Bronchial epithelial cell (primary cell): Measurements from ENCODE around the gene RPL13. TPM values are rescaled to one million over a fixed set of nuclear protein-coding genes. Genes with fewer than 3 reads are reported as not detected.

Experiments used
- DNase-seq: peaks from one replicate; pipeline ENCODE4 v3.0.0-alpha.2; 2010; ENCODE audit warnings: low read depth
- FAIRE-seq: peaks from 2 replicates; lab custom pipeline; 2011; peaks lifted over from hg19 to GRCh38; lab: Jason Lieb, UNC
- H3K27me3 ChIP-seq: 2 replicates; pipeline ENCODE4 v1.5.1; 2011; ENCODE audit warnings: low read length; ENCODE audit not compliant: control insufficient read depth, insufficient read depth
- H3K36me3 ChIP-seq: 2 replicates; pipeline ENCODE4 v1.5.1; 2011; ENCODE audit warnings: low read length; ENCODE audit not compliant: control insufficient read depth, insufficient read depth
- H3K4me3 ChIP-seq: 2 replicates; pipeline ENCODE4 v1.5.1; 2011; ENCODE audit warnings: mild to moderate bottlenecking, low read depth, low read length, control low read depth
- CTCF ChIP-seq: IDR thresholded peaks from 2 replicates; pipeline ENCODE4 v1.5.1; 2011; ENCODE audit warnings: mild to moderate bottlenecking, moderate library complexity, low read length, control low read depth, inconsistent platforms; ENCODE audit not compliant: insufficient read depth, severe bottlenecking
- total RNA-seq: library from RNA; depleted of rRNA; stranded (reverse); fragments of >200 nt; gene quantifications from 2 replicates; pipeline ENCODE4 v1.2.1, GENCODE V29; 2014

The RPL13 gene
- total RNA-seq, 1 donor from 2014 or later, result 4,913 TPM

DNA sequence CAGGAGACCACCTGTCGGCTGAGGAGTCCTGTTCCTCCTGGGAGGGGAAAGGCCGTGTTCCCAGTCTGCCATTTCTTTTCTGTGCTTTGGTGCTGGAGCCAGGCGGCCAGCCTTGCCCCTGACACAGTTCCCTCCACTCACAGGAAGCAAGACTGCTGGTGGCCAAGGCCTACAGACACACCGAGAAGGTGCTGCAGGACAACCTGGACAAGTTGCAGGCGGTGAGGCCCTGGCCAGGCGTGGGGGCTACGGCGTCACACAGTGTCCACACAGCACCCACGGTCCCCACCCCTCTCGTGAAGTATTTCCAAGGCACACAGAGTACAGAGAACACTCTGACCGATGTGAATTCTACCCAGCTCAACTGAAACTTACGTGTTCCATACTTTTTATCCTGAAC, 6.1 kb upstream of the RPL13 start:
- no peak for TF ChIP-seq CTCF
- H3K27me3 ChIP-seq, result no peaks in the 10 kb centered on the region
- FAIRE-seq, result peak; percentile 40
- peaks cover 14% of the 10 kb centered on the region for H3K36me3 ChIP-seq
- no peak for DNase-seq
- H3K4me3 ChIP-seq, result no peak overlapping the region

GRCh38 chr16:89555265-89555664, 5.2 kb upstream of the RPL13 start:
- DNase-seq (no peak), FAIRE-seq (no peak)
- Histone ChIP-seq H3K27me3 (no peaks in the 10 kb centered on the region), H3K36me3 (peaks cover 12% of the 10 kb centered on the region), H3K4me3 (no peak overlapping the region)
- TF ChIP-seq CTCF, result no peak

GRCh38 chr16:89555780-89556179, 4.7 kb upstream of the RPL13 start:
- TF ChIP-seq CTCF, result no peak
- no peak for DNase-seq
- Histone ChIP-seq H3K27me3 (no peaks in the 10 kb centered on the region), H3K36me3 (peaks cover 11% of the 10 kb centered on the region), H3K4me3 (no peak overlapping the region)
- FAIRE-seq, result no peak

DNA sequence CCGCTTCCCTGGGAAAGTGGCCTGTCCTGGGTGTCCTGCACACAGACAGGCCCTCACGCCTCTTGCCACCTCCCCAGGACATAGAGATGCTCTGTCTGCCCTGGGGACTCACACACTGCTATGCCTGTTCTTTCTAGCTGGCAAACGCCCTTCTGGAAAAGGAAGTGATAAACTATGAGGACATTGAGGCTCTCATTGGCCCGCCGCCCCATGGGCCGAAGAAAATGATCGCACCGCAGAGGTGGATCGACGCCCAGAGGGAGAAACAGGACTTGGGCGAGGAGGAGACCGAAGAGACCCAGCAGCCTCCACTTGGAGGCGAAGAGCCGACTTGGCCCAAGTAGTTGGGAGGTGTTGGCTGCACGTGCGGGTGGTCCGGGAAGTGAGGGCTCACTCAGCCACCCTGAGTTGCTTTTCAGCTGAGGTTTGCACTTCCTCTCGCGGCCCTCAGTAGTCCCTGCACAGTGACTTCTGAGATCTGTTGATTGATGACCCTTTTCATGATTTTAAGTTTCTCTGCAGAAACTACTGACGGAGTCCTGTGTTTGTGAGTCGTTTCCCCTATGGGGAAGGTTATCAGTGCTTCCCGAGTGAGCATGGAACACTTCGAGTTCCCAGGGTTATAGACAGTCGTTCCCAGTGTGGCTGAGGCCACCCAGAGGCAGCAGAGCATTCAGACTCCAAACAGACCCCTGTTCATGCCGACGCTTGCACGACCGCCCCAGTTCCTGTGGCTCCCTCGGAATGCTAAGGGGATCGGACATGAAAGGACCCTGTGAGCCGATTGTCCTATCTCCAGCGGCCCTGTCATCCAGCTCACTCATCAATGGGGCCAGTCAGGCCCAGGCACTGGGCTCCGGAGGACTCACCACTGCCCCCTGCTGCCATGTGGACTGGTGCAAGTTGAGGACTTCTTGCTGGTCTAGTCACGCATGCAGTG, 3.5 kb upstream of the RPL13 start:
- peak; percentile 87 for TF ChIP-seq CTCF
- peaks cover 19% of the 10 kb centered on the region for H3K36me3 ChIP-seq
- peak; percentile 53 for DNase-seq
- no peaks in the 10 kb centered on the region for H3K27me3 ChIP-seq
- H3K4me3 ChIP-seq, result no peak overlapping the region
- no peak for FAIRE-seq

- DNase-seq (no peak), FAIRE-seq (no peak)
- Histone ChIP-seq H3K36me3 (peaks cover 24% of the 10 kb centered on the region), H3K4me3 (no peak overlapping the region), H3K27me3 (no peaks in the 10 kb centered on the region)
- TF ChIP-seq CTCF, result no peak
These were observed 2.6 kb upstream of the RPL13 start for GRCh38 chr16:89557690-89558490.
